HuH-7 (cell line): Measurements from ENCODE around the gene PPP2R2C.

ENCODE experiments used
- DNase-seq: peaks from one replicate; pipeline ENCODE4 v3.0.0; 2011; ENCODE audit warnings: low spot score

The PPP2R2C gene

GRCh38 chr4:6307230-6307629, 165.2 kb downstream of the PPP2R2C start:
- DNase-seq = no peak

- DNase-seq = no peak
Measured at GRCh38 chr4:6306299-6306698, 166.1 kb downstream of the PPP2R2C start.

- no peak for DNase-seq
Measured at GRCh38 chr4:6303943-6304342, 168.5 kb downstream of the PPP2R2C start.

GRCh38 chr4:6302869-6303268, 169.5 kb downstream of the PPP2R2C start:
- DNase-seq = no peak

GRCh38 chr4:6301732-6302442, 170.5 kb downstream of the PPP2R2C start:
- DNase-seq = no peak

- DNase-seq = no peak
Measured at GRCh38 chr4:6301051-6301731, 171.2 kb downstream of the PPP2R2C start.

GRCh38 chr4:6300359-6300758, 172.1 kb downstream of the PPP2R2C start:
- DNase-seq = no peak

GRCh38 chr4:6299875-6300274, 172.5 kb downstream of the PPP2R2C start:
- no peak for DNase-seq

GRCh38 chr4:6298852-6299251, 173.6 kb downstream of the PPP2R2C start:
- no peak for DNase-seq

GRCh38 chr4:6298035-6298434, 174.4 kb downstream of the PPP2R2C start:
- DNase-seq = no peak

GRCh38 chr4:6297266-6297815, 175.1 kb downstream of the PPP2R2C start:
- no peak for DNase-seq

GRCh38 chr4:6296026-6296425, 176.4 kb downstream of the PPP2R2C start:
- DNase-seq = no peak

- no peak for DNase-seq
Measured at GRCh38 chr4:6295495-6295894, 176.9 kb downstream of the PPP2R2C start.

GRCh38 chr4:6294705-6295421, 177.6 kb downstream of the PPP2R2C start:
- no peak for DNase-seq

GRCh38 chr4:6293661-6294060, 178.8 kb downstream of the PPP2R2C start:
- no peak for DNase-seq

- no peak for DNase-seq
Measured at GRCh38 chr4:6293097-6293445, 179.3 kb downstream of the PPP2R2C start.

- no peak for DNase-seq
Measured at GRCh38 chr4:6292376-6293096, 179.9 kb downstream of the PPP2R2C start.

- DNase-seq = no peak
Measured at GRCh38 chr4:6291784-6292297, 180.6 kb downstream of the PPP2R2C start.

- DNase-seq = no peak
Measured at GRCh38 chr4:6290769-6291547, 181.5 kb downstream of the PPP2R2C start.

GRCh38 chr4:6290256-6290655, 182.2 kb downstream of the PPP2R2C start:
- DNase-seq = no peak

- no peak for DNase-seq
Measured at GRCh38 chr4:6288871-6289270, 183.5 kb downstream of the PPP2R2C start.
